ENCODE data around the gene HOXB9. TPM values are rescaled to one million over a fixed set of nuclear protein-coding genes. Genes with fewer than 3 reads are reported as not detected.

The HOXB9 gene
- total and polyA plus RNA-seq, 2 of the 13 experiments (the other 11 are each of a cell fraction or from before 2014, with no cell fraction given): not detected

DNA sequence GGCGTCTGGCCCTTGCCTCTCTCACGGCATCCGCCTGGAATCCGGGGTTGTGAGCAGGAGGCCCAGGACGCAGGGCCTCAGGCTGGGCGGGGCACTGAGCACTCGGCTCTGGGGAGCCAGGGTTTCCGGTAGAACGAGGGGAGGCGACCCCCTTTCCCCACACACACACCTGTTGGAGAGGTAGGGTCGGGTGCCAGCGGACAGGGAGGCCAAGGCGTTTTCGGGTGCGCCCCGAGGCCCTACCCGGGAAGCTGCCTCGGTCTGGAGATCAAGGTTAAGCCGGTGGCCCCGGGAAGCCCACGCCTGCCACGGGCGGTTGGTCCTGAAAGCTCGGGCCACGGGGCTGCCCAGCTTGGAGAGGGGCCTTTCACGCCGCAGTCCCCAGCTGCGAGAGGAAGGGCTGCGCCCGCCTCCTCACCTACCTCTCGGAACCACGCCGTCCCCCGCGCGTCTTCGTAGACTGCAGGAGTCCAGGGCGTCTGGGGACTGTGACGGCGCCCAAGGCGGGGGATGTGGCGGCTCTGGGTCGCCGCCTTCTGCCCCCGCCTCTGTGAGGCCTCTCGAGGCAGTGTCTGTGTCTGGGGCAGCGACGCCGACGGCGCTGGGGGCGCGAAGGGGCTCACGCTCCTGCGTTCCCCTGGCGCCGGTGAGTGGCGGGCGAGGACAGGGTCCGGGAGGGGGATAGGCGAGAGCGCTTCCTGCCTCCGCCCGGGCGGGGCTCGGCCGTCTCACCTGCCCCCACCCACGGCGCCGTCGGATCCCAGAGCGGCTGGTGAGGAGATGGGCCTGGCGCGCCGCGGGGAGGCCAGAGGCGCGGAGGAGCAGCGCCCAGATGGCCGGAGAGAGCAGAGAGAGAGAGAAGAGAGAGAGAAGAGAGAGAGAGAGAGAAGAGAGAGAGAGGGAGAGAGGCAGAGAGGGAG, 20.3 kb upstream of the HOXB9 start:
- H3K4me1 ChIP-seq (ENCODE audit: insufficient read depth, low read length): no peaks in the 10 kb centered on the region
- no peaks in the 10 kb centered on the region for H3K9me3 ChIP-seq (ENCODE audit: low read length)
- ChIA-PET POLR2A (no interaction called here), CTCF (ENCODE audit: low intra/inter-chr PET ratio, low total read pairs) (no interaction called here)
- in situ Hi-C loops (cut with HindIII; ENCODE audit: extremely low pct_ligation_motif_present, low pct_unique_long_range_greater_than_20kb) (no loop called here), intact Hi-C loops (cut with micrococcal nuclease; ENCODE audit: unreplicated experiment) (no loop called here)
- no peaks in the 10 kb centered on the region for H3K79me2 ChIP-seq (ENCODE audit: insufficient read depth, low read length)
- H3K27me3 ChIP-seq (ENCODE audit: control insufficient read depth in 1 of 2, insufficient read depth in 2 of 2, low read length in 2 of 2): peaks cover 20 to 73% of the 10 kb centered on the region in 2 experiments
- DNase-seq (ENCODE audit: low spot score) (no peak), FAIRE-seq (no peak), ATAC-seq (peak; percentile 15; the same call in 2 of the 3 replicates)
- H2AFZ ChIP-seq (ENCODE audit: low read length): no peak overlapping the region
- no peak overlapping the region for H3K4me3 ChIP-seq (replicated peaks in 1 of 3; ENCODE audit: insufficient read depth in 1 of 3, low read depth in 2 of 3, low read length in 3 of 3)
- no peaks in the 10 kb centered on the region for H3K36me3 ChIP-seq (replicated peaks in 1 of 2; ENCODE audit: control insufficient read depth in 1 of 2, insufficient read depth in 2 of 2, low read length in 2 of 2)
- WGBS (ENCODE audit: low lambda C conversion rate): 20% methylated on average over 31 of the region's 80 CpGs
- H3K4me2 ChIP-seq (ENCODE audit: low read depth, low read length): no peak overlapping the region
- no TSS peak for BruUV-seq (replicated peaks)
- no peak overlapping the region for H3K9ac ChIP-seq (ENCODE audit: insufficient read depth, low read depth, low read length)
- H3K27ac ChIP-seq (ENCODE audit: extremely low read length, insufficient read depth, low read length): no peak overlapping the region
- TF ChIP-seq EZH2 (conservative IDR thresholded peaks at IDR 0.05; ENCODE audit: low read depth, low read length): peak; percentile 37; the same call in 1 of the 2 replicates
- no peak for TF ChIP-seq PRMT3 (CRISPR knock-in tag; IDR thresholded peaks at IDR 0.05; ENCODE audit: borderline replicate concordance, low read depth)
- no peaks in the 10 kb centered on the region; the same call in 1 of the 2 replicates for H4K20me1 ChIP-seq (ENCODE audit: insufficient read depth, low read length)

DNA sequence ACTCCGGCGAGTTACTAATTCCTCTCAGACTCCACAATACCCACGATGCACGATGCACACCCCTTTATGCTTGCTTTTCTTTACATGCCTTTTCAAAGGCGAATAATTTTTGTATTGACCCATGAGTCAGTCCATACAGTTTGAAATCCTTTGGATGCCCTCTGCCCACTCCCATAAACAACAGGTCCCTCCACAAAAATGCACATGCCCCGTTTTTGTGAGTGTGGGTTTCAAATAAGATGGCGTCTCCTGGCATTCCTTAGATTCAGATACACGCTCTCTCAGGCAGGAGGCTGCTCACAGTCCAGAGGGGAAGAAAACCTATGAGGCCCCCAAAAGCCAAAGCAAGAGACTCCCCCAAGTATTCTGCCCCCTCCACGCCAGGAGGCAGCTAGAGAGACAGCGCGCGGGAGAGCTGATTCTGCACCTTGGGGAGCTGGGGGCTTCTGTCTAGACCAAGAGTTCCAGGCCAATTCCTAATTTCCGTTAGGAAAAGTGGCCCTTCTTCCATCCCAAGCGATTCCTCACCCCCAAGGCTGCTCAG, 19.6 kb upstream of the HOXB9 start:
- Histone ChIP-seq H3K27me3 (ENCODE audit: control insufficient read depth in 1 of 2, insufficient read depth in 2 of 2, low read length in 2 of 2) (peaks cover 20 to 80% of the 10 kb centered on the region in 2 experiments), H3K79me2 (ENCODE audit: insufficient read depth, low read length) (no peaks in the 10 kb centered on the region), H2AFZ (ENCODE audit: low read length) (no peak overlapping the region), H3K9ac (ENCODE audit: insufficient read depth, low read depth, low read length) (no peak overlapping the region), H3K4me3 (replicated peaks in 1 of 3; ENCODE audit: insufficient read depth in 1 of 3, low read depth in 2 of 3, low read length in 3 of 3) (no peak overlapping the region), H3K4me1 (ENCODE audit: insufficient read depth, low read length) (no peaks in the 10 kb centered on the region), H4K20me1 (ENCODE audit: insufficient read depth, low read length) (no peaks in the 10 kb centered on the region; the same call in 1 of the 2 replicates), H3K9me3 (ENCODE audit: low read length) (no peaks in the 10 kb centered on the region), H3K36me3 (replicated peaks in 1 of 2; ENCODE audit: control insufficient read depth in 1 of 2, insufficient read depth in 2 of 2, low read length in 2 of 2) (no peaks in the 10 kb centered on the region), H3K4me2 (ENCODE audit: low read depth, low read length) (no peak overlapping the region), H3K27ac (ENCODE audit: extremely low read length, insufficient read depth, low read length) (no peak overlapping the region)
- ATAC-seq (no peak), DNase-seq (ENCODE audit: low spot score) (no peak), FAIRE-seq (no peak)
- POLR2A ChIA-PET: no interaction called here
- TF ChIP-seq, protein P1, sequence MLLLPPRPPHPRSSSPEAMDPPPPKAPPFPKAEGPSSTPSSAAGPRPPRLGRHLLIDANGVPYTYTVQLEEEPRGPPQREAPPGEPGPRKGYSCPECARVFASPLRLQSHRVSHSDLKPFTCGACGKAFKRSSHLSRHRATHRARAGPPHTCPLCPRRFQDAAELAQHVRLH (CRISPR knock-in tag; IDR thresholded peaks at IDR 0.05; ENCODE audit: borderline replicate concordance, low read depth): no peak
- TF ChIP-seq EZH2 (conservative IDR thresholded peaks at IDR 0.05; ENCODE audit: low read depth, low read length): 0 out of 2 replicates have a peak, but pooled peaks have one; percentile 44
- in situ Hi-C loops (cut with HindIII; ENCODE audit: extremely low pct_ligation_motif_present, low pct_unique_long_range_greater_than_20kb) (no loop called here), intact Hi-C loops (cut with micrococcal nuclease; ENCODE audit: unreplicated experiment) (no loop called here)
- 31% methylated on average over 13 of the region's 14 CpGs for WGBS (ENCODE audit: low lambda C conversion rate)
- BruUV-seq (replicated peaks): no TSS peak
- CTCF ChIA-PET (ENCODE audit: low intra/inter-chr PET ratio, low total read pairs): no interaction called here

All from HepG2 (cell line).